Natural killer cell treated with Interleukin-12 subunit alpha and Interleukin-12 subunit beta and Interleukin-15 and Interleukin-18, amount 100 ng/mL, for 72 hours (primary cell): ENCODE measurements around the gene CDH13. TPM values are rescaled to one million over a fixed set of nuclear protein-coding genes. Genes with fewer than 3 reads are reported as not detected.

Experiments used
- ATAC-seq, 2 donors: fragments of 150-1000 bp; cut with Tn5 transposase in 1 of 2; sonication (Bioruptor Pico), chemical (Tn5 transposase) in 1 of 2; 2 replicates each; pipeline ENCODE4 v1.10.0; 2021
- DNase-seq: peaks from one replicate; pipeline ENCODE4 v3.0.0; 2022; ENCODE audit warnings: low spot score
- H3K27ac Mint-ChIP-seq, 2 donors: 1 replicate in 1 of 2; 2 replicates in 1 of 2; pipeline ENCODE4 v1.8.0; 2022; ENCODE audit warnings: mixed read lengths in 2 of 2, mild to moderate bottlenecking in 1 of 2, moderate library complexity in 1 of 2
- H3K27me3 Mint-ChIP-seq, 2 donors: 1 replicate in 1 of 2; 2 replicates in 1 of 2; pipeline ENCODE4 v1.8.0; 2022; ENCODE audit warnings: mixed read lengths in 2 of 2
- H3K36me3 Mint-ChIP-seq: one replicate; pipeline ENCODE4 v1.8.0; 2022; ENCODE audit warnings: mixed read lengths
- H3K4me1 Mint-ChIP-seq, 2 donors: 1 replicate in 1 of 2; 2 replicates in 1 of 2; pipeline ENCODE4 v1.8.0; 2022; ENCODE audit warnings: low read depth in 2 of 2, mixed read lengths in 2 of 2, mild to moderate bottlenecking in 1 of 2
- H3K4me3 Mint-ChIP-seq: one replicate; pipeline ENCODE4 v1.8.0; 2022; ENCODE audit warnings: mixed read lengths
- H3K9me3 Mint-ChIP-seq: 2 replicates; pipeline ENCODE4 v1.8.0; 2022; ENCODE audit warnings: mixed read lengths
- total RNA-seq, 2 donors: library from RNA; stranded (reverse); gene quantifications; one replicate each; pipeline ENCODE4 v1.2.3, GENCODE V29; 2022

CDH13 gene
- total RNA-seq, 2 donors from 2014 or later = not detected

DNA sequence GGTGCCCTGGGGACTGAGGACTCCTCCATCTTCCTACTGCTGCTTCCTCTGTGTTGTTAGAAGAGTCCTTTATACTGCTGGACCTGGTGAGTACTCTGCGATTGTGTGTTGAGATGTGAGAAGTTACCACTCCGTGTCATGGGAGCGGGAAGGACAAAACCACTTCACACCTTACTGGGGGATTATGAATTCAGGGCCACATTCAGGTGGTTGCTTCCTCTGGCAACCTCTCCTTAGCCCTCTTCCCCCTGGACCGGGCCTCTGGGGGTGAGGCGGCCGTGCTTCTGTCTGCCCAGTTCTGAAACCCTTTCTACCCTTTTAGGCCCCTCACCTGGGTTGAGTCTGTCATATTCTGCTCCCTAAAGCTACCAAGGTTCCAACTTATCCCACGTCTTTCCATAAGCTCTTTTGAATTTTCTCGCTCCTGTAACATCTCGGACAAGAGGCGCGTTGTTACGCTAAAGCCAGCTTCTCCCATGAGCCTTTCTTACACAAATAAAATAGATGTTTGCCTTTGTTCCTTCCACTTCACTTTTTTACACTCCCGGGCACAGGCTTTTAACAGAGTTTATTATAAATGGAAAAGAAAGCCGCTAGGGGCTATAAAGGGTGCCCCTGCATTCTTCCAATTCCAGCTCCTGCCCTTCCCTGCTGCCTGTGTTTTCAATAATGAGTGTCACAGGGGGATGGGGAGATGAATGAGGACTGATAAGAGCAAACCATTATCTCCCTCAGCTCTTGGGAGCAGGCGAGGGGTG is 20.7 kb upstream of the CDH13 start:
- ATAC-seq (no peak), DNase-seq (no peak)
- Mint-ChIP-seq H3K9me3 (no peaks in the 10 kb centered on the region), H3K4me3 (no peak overlapping the region), H3K27ac (no peak overlapping the region), H3K27me3 (peaks cover 4 to 24% of the 10 kb centered on the region in 2 donors), H3K36me3 (no peaks in the 10 kb centered on the region), H3K4me1 (no peaks in the 10 kb centered on the region)

DNA sequence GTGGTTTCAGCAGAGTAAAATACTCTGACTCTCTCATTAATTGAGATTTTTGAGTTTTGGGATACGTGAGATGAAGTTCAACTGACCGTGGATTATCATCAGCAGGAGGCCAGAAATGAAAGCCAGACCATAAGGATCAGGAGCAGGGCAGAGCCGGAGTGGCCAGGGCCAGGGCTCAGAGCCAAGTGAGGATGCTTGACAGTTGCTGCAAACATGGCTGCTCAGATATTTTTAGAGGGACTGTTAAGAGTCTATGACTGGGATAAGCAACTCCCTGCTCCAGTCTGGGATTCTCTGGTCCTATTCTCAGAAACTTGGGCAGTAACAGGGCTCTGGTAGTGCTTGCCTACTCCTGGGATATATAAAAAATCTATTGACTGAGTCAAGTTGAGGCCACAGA is 17.6 kb upstream of the CDH13 start:
- H3K9me3 Mint-ChIP-seq = no peaks in the 10 kb centered on the region
- ATAC-seq (no peak), DNase-seq (no peak)
- H3K4me3 Mint-ChIP-seq = no peak overlapping the region
- no peaks in the 10 kb centered on the region for H3K4me1 Mint-ChIP-seq
- peaks cover 16 to 38% of the 10 kb centered on the region in 2 donors for H3K27me3 Mint-ChIP-seq
- no peak overlapping the region for H3K27ac Mint-ChIP-seq
- H3K36me3 Mint-ChIP-seq = no peaks in the 10 kb centered on the region

DNA sequence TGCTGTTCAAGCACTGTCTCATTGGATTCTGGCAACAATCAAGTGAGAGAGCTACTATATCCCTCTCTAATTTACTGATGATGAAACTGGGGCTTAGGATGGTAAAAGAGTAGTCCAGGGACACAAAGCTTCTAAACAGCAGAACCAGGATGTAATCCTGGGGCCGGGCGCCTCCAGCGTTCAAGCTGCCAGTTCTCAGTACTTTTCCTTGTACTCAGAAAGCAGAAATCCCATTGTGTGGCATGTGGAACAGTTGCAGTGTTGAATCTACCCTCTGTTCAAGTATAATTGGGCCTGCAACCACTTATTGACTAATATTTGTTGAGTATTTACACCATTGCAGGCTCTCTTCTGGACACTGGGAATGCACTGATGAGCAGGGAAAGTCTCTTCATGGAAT is 14.5 kb upstream of the CDH13 start:
- Mint-ChIP-seq H3K27ac (no peak overlapping the region), H3K4me1 (no peaks in the 10 kb centered on the region), H3K4me3 (no peak overlapping the region), H3K36me3 (no peaks in the 10 kb centered on the region), H3K27me3 (peaks cover 17 to 30% of the 10 kb centered on the region in 2 donors), H3K9me3 (no peaks in the 10 kb centered on the region)
- DNase-seq (no peak), ATAC-seq (no peak)

DNA sequence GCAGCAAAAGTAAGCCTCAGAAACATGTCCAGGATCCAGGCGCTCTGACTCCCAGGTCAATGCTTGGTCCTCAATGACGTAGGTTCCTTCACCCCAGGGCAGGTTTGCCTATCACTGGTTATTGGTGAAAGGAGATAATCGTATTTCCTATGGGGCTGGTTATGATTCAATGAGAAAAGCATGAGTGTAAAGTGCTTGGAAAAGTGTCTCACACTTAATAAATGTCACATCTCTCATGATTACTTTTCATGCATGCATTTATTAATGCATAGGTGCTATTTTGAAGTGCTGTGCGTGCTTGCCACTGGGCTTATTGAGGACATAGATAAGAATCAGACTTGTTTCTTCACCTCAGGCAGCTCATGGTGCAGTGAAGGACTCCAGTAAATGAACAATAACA is 10.4 kb upstream of the CDH13 start:
- Mint-ChIP-seq H3K4me3 (no peak overlapping the region), H3K9me3 (no peaks in the 10 kb centered on the region), H3K4me1 (no peaks in the 10 kb centered on the region), H3K27ac (no peak overlapping the region), H3K36me3 (no peaks in the 10 kb centered on the region), H3K27me3 (peaks cover 27 to 29% of the 10 kb centered on the region in 2 donors)
- ATAC-seq = no peak
- DNase-seq = no peak

DNA sequence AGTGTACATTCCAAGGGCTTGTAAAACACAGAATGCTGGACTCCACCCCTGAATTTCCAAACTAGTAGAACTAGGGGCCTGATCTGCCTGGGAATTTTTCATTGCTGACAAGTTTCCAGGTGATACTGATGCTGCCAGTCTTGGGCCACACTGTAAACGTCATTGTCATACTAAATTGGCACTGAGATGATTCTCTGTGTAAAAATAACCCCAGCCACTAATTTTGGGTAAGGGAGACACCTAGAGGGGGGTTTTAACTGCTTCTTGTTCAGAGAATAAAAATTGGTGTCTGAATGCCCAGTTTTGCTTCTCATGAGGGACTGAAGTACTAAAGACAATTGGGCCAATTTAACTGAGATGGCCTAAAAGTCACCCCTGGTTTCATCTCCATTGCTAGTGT is 5.0 kb upstream of the CDH13 start:
- DNase-seq (no peak), ATAC-seq (no peak)
- Mint-ChIP-seq H3K36me3 (no peaks in the 10 kb centered on the region), H3K27ac (no peak overlapping the region), H3K4me3 (no peak overlapping the region), H3K4me1 (no peaks in the 10 kb centered on the region), H3K27me3 (peaks cover 27 to 44% of the 10 kb centered on the region in 2 donors), H3K9me3 (no peaks in the 10 kb centered on the region)

DNA sequence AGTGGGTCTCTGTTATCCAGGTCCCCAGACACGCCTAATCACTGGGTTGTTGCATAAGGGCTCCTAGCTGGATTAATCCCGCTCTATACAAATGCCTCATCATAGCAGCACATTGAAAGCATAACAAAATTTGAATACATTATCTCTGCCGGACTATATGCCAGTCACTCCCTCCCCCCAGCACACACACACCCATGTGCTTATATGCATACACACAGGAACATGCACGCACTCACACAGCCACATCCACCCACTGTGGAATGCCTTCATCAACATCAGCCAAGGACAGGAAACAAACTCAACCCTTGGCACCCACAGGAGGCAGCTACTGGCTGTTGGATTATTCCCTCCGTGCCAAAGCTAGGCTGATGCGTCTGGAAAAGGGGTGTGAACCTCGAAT is 3.5 kb upstream of the CDH13 start:
- H3K27ac Mint-ChIP-seq = no peak overlapping the region
- DNase-seq (no peak), ATAC-seq (no peak)
- no peaks in the 10 kb centered on the region for H3K9me3 Mint-ChIP-seq
- H3K36me3 Mint-ChIP-seq = no peaks in the 10 kb centered on the region
- no peak overlapping the region for H3K4me3 Mint-ChIP-seq
- no peaks in the 10 kb centered on the region for H3K4me1 Mint-ChIP-seq
- H3K27me3 Mint-ChIP-seq = peaks cover 29 to 46% of the 10 kb centered on the region in 2 donors

DNA sequence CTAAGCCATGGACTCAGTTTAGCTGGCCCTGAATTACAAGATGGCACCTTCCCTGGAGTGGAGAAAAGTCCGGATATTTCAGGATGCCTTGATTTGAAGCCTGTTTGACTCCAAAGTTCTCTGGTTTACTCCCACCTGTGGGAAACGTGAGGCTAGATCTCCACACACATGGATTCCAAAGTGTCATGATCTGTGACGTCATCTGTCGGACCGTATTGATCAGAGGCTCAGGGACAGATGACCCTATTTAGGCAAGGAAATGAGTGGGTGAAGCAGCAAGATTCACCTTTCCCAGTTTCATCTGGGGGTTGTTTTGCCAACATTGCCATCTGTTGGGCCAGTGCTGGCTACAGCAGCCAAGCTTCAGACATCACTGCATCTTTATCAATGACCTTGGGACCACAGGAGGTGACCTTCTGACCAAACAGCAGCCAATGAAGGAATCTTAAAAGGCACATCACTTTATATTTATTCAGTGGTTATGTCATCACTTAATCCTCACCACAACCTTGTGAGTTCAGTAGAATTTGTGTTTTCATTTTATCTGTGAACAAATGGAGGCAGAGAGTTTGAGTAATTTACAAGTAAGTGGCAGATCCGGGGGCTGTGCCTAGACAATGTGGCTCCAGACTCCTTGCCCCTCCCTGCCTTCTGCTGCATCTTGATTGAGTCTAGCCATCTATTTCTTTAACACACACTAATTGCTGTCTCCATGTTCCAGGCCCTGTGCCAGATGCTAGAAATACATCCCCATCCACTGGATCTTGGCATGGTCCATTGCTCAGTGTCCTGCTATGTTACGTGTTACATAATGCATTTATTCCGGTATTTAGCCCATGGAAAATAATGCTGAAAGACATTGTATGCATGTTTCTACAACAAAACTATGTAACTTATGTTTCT is 1.5 kb upstream of the CDH13 start:
- no peaks in the 10 kb centered on the region for H3K9me3 Mint-ChIP-seq
- ATAC-seq (no peak), DNase-seq (no peak)
- H3K27me3 Mint-ChIP-seq = peaks cover 39 to 55% of the 10 kb centered on the region in 2 donors
- H3K36me3 Mint-ChIP-seq = no peaks in the 10 kb centered on the region
- H3K27ac Mint-ChIP-seq = no peak overlapping the region
- H3K4me3 Mint-ChIP-seq = no peak overlapping the region
- no peaks in the 10 kb centered on the region for H3K4me1 Mint-ChIP-seq

DNA sequence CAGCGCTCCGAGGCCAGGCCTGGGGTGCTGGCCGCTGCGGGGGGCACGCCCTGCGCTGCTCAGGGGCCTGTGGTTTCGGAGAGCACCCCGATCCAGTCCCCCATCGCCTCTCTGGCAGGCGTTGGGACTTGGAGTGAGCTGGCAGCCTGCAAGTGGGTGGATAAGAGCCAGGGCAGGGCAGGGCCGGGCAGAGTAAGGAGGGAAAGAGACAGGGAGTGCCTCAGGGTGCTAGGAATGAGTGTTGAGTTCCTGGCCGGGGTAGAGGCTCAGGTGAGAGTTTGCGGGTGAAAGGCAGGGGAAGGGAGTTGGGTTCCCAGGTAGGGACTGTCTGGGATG is 1.3 kb downstream of the CDH13 start:
- H3K36me3 Mint-ChIP-seq = no peaks in the 10 kb centered on the region
- no peak overlapping the region for H3K4me3 Mint-ChIP-seq
- no peak overlapping the region for H3K27ac Mint-ChIP-seq
- DNase-seq (no peak), ATAC-seq (no peak)
- peaks cover 40 to 72% of the 10 kb centered on the region in 2 donors for H3K27me3 Mint-ChIP-seq
- no peaks in the 10 kb centered on the region for H3K4me1 Mint-ChIP-seq
- H3K9me3 Mint-ChIP-seq = no peaks in the 10 kb centered on the region

DNA sequence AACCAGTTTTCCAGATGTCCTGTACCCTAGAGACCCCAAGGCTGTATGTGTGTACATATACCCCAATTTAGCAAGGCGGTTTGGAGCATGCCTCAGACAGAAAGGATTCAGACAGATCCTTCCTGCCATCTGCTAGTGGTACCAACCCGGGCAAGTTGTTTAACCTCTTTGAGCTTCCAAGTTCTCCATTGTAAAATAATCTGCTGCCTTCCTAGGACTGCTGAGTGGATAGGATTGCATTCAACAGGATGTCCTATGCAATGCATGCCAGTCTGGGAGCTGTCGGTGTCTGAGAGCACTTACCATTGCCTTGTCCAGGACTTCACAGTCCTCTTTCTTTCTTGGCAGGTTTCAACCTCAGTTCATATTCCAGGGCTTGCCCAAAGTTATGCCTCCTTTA is 1.9 kb downstream of the CDH13 start:
- no peak for ATAC-seq
- no peak overlapping the region for H3K27ac Mint-ChIP-seq
- H3K4me3 Mint-ChIP-seq = no peak overlapping the region
- no peak for DNase-seq
- H3K36me3 Mint-ChIP-seq = no peaks in the 10 kb centered on the region
- no peaks in the 10 kb centered on the region for H3K9me3 Mint-ChIP-seq
- H3K27me3 Mint-ChIP-seq = peaks cover 40 to 68% of the 10 kb centered on the region in 2 donors
- H3K4me1 Mint-ChIP-seq = no peaks in the 10 kb centered on the region

DNA sequence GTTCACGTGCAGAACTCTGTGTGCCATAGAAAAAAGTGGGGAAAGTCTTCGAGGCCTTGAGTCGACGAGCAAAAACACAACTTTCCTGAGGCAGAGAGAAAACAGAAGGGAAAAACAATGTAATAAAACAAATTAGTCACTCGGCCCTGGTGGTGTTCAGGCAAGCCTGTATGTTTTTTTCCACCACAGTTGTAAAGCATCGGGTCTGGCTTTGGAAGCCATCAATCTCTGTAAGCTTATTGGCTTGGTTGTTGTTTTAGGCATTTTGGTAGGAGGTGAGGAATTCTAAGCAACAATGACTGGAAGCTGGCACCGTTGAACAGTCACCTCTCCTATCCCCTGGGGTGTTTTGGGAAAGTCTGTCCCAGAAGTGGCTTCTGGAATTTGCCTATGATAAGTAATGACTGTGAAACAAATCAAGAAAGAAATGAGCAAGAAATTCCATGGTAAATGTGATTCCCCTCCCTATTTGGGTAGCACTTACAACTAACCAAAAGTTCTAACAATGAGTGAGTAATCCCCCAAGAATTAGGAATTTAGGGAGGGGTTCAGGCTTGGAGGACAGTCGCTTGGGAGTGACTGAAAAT is 2.8 kb downstream of the CDH13 start:
- Mint-ChIP-seq H3K36me3 (no peaks in the 10 kb centered on the region), H3K27me3 (peaks cover 40 to 64% of the 10 kb centered on the region in 2 donors), H3K4me1 (no peaks in the 10 kb centered on the region), H3K9me3 (no peaks in the 10 kb centered on the region), H3K4me3 (no peak overlapping the region), H3K27ac (no peak overlapping the region)
- ATAC-seq = no peak
- DNase-seq = no peak

DNA sequence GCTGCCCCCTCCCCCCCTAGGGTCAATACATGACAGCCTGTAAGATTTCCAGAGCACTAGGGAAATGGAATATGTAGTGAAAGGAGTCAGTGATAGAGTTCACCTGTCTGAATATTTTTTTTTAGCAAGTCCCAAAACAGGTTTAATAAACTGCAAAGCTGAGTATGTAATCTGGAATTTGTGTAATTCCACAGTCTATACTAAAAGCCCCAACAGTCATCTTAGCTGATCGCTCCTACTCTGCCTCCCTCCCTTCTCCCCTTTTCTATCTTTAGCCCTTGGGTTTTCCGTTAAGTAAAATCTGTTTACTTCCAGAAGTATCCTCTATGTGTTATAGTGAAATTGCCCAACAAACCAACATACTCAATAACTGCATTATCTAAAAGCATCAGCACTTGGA is 3.5 kb downstream of the CDH13 start:
- ATAC-seq = no peak
- H3K9me3 Mint-ChIP-seq = no peaks in the 10 kb centered on the region
- no peak for DNase-seq
- peaks cover 37 to 58% of the 10 kb centered on the region in 2 donors for H3K27me3 Mint-ChIP-seq
- H3K4me3 Mint-ChIP-seq = no peak overlapping the region
- H3K27ac Mint-ChIP-seq = no peak overlapping the region
- no peaks in the 10 kb centered on the region for H3K36me3 Mint-ChIP-seq
- H3K4me1 Mint-ChIP-seq = peaks cover 5 to 7% of the 10 kb centered on the region in 2 donors

DNA sequence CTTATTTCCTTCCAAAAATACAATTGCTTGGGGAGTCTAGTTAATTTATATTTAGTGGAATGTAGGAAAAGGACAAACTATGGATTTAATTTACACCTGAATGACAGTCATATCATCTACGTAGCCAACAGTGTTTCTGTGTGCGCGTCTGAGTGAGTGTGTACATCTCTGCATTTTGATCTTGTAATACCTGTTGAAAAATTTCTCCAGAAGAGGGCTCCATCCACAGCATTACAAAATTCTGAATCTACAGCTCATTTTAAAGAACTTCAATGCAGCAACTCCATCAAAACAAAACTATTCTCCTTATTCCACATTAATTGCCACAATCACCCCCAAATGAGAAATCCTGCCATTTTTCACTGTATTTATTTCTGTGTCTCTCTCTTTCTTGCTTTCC is 3.9 kb downstream of the CDH13 start:
- Mint-ChIP-seq H3K27ac (no peak overlapping the region), H3K36me3 (no peaks in the 10 kb centered on the region), H3K4me3 (no peak overlapping the region), H3K4me1 (peaks cover 8 to 10% of the 10 kb centered on the region in 2 donors), H3K9me3 (no peaks in the 10 kb centered on the region), H3K27me3 (peaks cover 35 to 53% of the 10 kb centered on the region in 2 donors)
- DNase-seq (no peak), ATAC-seq (no peak)

DNA sequence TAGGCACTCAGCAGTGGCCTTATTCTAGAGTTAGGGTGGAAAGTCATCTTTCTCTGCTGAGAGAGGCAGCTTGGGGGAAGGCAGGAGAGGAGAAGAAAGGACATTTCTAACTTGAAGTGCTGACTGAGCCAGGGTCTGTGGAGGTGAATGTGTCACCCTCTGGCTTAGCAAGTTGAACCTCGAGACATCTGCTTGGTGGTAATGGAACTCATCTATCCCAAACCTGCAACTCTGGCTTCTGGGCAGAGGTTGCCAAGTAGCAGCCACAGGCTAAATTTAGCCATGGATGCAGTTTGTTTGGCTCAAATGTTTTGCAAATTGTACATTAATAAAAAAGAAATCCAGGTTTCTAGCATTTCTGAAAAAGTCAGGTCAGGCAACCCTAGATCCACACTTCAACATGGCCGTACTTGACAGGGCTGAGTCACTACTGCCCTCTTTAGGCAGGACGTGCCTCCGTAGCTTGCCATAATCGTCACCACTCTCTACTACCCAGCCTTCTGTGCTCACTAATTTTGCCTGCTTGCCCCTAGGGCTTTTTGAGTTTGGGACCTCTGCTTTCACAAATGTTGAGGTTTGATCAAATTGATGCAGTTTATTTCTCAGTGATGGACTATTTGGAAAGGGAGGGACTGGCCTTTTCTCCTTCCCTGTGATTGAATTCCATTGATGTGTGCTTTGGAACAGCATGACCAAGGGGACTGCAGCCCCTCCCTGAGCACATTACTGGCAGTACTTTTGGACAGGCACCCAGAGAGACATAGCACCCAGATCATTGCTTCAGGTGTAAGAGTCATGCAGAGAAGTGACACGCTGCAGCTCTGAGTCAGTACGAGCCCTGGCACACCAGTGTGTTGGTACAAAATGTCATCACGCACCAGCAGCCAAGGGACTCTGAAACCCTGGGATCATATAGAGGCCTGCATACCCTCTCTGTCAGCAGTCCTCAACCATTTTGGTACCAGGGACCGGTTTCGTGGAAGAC is 5.2 kb downstream of the CDH13 start:
- peaks cover 8 to 10% of the 10 kb centered on the region in 2 donors for H3K4me1 Mint-ChIP-seq
- no peaks in the 10 kb centered on the region for H3K9me3 Mint-ChIP-seq
- ATAC-seq = no peak
- peaks cover 30 to 42% of the 10 kb centered on the region in 2 donors for H3K27me3 Mint-ChIP-seq
- no peak overlapping the region for H3K4me3 Mint-ChIP-seq
- no peaks in the 10 kb centered on the region for H3K36me3 Mint-ChIP-seq
- no peak for DNase-seq
- no peak overlapping the region for H3K27ac Mint-ChIP-seq
